NCI-H345 treated with DMSO at 0.1 percent for 48 hours (cell line): Measurements from ENCODE around the gene SLC6A4.

Source experiments
- DNase-seq: peaks from one replicate; lab custom pipeline; 2025; ENCODE audit not compliant: unreplicated experiment; lab: John Stamatoyannopoulos, UW

Gene SLC6A4

GRCh38 chr17:30235386-30236296 lies at the start of gene SLC6A4:
SLC6A4 (minus strand) TSS chr17:30235697; CDS start chr17:30221958, 13,739 bp downstream.
- DNase-seq, result no peak

GRCh38 chr17:30279156-30279555 lies 43.7 kb upstream of the SLC6A4 start:
- no peak for DNase-seq

GRCh38 chr17:30278032-30278431 lies 42.5 kb upstream of the SLC6A4 start:
- no peak for DNase-seq

- DNase-seq, result no peak
Observed at GRCh38 chr17:30275911-30276310, 40.4 kb upstream of the SLC6A4 start.

GRCh38 chr17:30274887-30275286 lies 39.4 kb upstream of the SLC6A4 start:
- no peak for DNase-seq

GRCh38 chr17:30273373-30273772 lies 37.9 kb upstream of the SLC6A4 start:
- no peak for DNase-seq

GRCh38 chr17:30271102-30271501 lies 35.6 kb upstream of the SLC6A4 start:
- DNase-seq, result no peak

GRCh38 chr17:30267625-30268024 lies 32.1 kb upstream of the SLC6A4 start:
- no peak for DNase-seq

GRCh38 chr17:30263552-30264333 lies 28.2 kb upstream of the SLC6A4 start:
- DNase-seq, result no peak

- no peak for DNase-seq
Observed at GRCh38 chr17:30256756-30257506, 21.4 kb upstream of the SLC6A4 start.

- DNase-seq, result no peak
Observed at GRCh38 chr17:30254150-30254549, 18.7 kb upstream of the SLC6A4 start.

GRCh38 chr17:30253312-30253711 lies 17.8 kb upstream of the SLC6A4 start:
- no peak for DNase-seq

- no peak for DNase-seq
Observed at GRCh38 chr17:30251931-30252330, 16.4 kb upstream of the SLC6A4 start.

GRCh38 chr17:30249460-30249859 lies 14.0 kb upstream of the SLC6A4 start:
- DNase-seq, result no peak

GRCh38 chr17:30248786-30249185 lies 13.3 kb upstream of the SLC6A4 start:
- no peak for DNase-seq

- DNase-seq, result no peak
Observed at GRCh38 chr17:30246460-30246859, 11.0 kb upstream of the SLC6A4 start.

- no peak for DNase-seq
Observed at GRCh38 chr17:30244853-30245385, 9.4 kb upstream of the SLC6A4 start.

GRCh38 chr17:30243568-30243967 lies 8.1 kb upstream of the SLC6A4 start:
- DNase-seq, result no peak

- DNase-seq, result no peak
Observed at GRCh38 chr17:30243002-30243401, 7.5 kb upstream of the SLC6A4 start.

- no peak for DNase-seq
Observed at GRCh38 chr17:30241051-30241450, 5.6 kb upstream of the SLC6A4 start.

GRCh38 chr17:30240177-30240576 lies 4.7 kb upstream of the SLC6A4 start:
- DNase-seq, result no peak
